HepG2 (cell line): ENCODE data around the gene NUDT14.

ENCODE experiments used
- CEBPB ChIP-seq: IDR thresholded peaks from 2 replicates; pipeline ENCODE4 v1.6.1; 2011; ENCODE audit warnings: low read depth, low read length, improper control_type of control experiment, borderline replicate concordance
- CTCF ChIP-seq: sonication (generic); formaldehyde crosslinking; IDR thresholded peaks from 2 replicates; pipeline ENCODE4 v1.5.0; 2020; ENCODE audit warnings: mild to moderate bottlenecking, missing genetic modification reagents, moderate library complexity
- HDAC2 ChIP-seq: sonication (generic); formaldehyde crosslinking; IDR thresholded peaks from 2 replicates; pipeline ENCODE4 v1.4.0; 2020; ENCODE audit warnings: missing genetic modification reagents
- HDAC6 ChIP-seq: fragments of 200-600 bp; sonication (generic); IDR thresholded peaks from 2 replicates; pipeline ENCODE4 v1.7.0; 2017; ENCODE audit warnings: mild to moderate bottlenecking, antibody characterized with exemption, low read length, low read depth
- NR3C1 ChIP-seq: sonication (generic); formaldehyde crosslinking; IDR thresholded peaks from 2 replicates; pipeline ENCODE4 v1.4.0; 2020; ENCODE audit warnings: missing genetic modification reagents
- POLR2A ChIP-seq, 2 experiments: IDR thresholded peaks; 2 replicates each; pipeline ENCODE4 v1.6.1; 2011; ENCODE audit warnings: low read depth in 2 of 2, low read length in 2 of 2, mild to moderate bottlenecking in 1 of 2, moderate library complexity in 1 of 2; ENCODE audit not compliant: insufficient read depth in 1 of 2
- STAG1 ChIP-seq: sonication (generic); formaldehyde crosslinking; IDR thresholded peaks from 2 replicates; pipeline ENCODE4 v1.4.0; 2020; ENCODE audit warnings: missing genetic modification reagents
- ZBTB33 ChIP-seq: sonication (generic); formaldehyde crosslinking; IDR thresholded peaks from 2 replicates; pipeline ENCODE4 v1.4.0; 2020; ENCODE audit warnings: missing genetic modification reagents
- ZMAT3 ChIP-seq: sonication (generic); formaldehyde crosslinking; conservative IDR thresholded peaks from 2 replicates; pipeline ENCODE4 v1.7.0; 2021; ENCODE audit warnings: missing genetic modification reagents
- ZNF572 ChIP-seq: sonication (generic); formaldehyde crosslinking; IDR thresholded peaks from 2 replicates; pipeline ENCODE4 v1.5.1; 2020; ENCODE audit warnings: mild to moderate bottlenecking, missing genetic modification reagents
- TF ChIP-seq, protein P1 (sequence below): IDR thresholded peaks from 2 replicates; pipeline ENCODE4 v1.6.1; 2016
- TF ChIP-seq, protein P2 (sequence below), 2 experiments: IDR thresholded peaks; 2 replicates each; pipeline ENCODE4 v1.6.1; 2011 to 2012; ENCODE audit warnings: low read length in 2 of 2, borderline replicate concordance in 1 of 2, low read depth in 1 of 2, mild to moderate bottlenecking in 1 of 2, moderate library complexity in 1 of 2
- TF ChIP-seq, protein P3 (sequence below): sonication (generic); formaldehyde crosslinking; IDR thresholded peaks from 2 replicates; pipeline ENCODE4 v1.4.0; 2020; ENCODE audit warnings: missing genetic modification reagents

GRCh38 chr14:105219043-105219612, 38.0 kb upstream of the NUDT14 start:
- TF ChIP-seq STAG1 (CRISPR knock-in tag) (no peak), CEBPB (no peak), POLR2A (IDR thresholded peaks at IDR 0.05; ENCODE audit: insufficient read depth in 1 of 2, low read depth in 2 of 2, low read length in 2 of 2) (no peak), HDAC6 (no peak), NR3C1 (CRISPR knock-in tag) (no peak), HDAC2 (CRISPR knock-in tag) (no peak), ZMAT3 (no peak), ZBTB33 (CRISPR knock-in tag) (no peak), CTCF (CRISPR knock-in tag) (no peak), ZNF572 (CRISPR knock-in tag) (no peak)
- TF ChIP-seq, protein P1, sequence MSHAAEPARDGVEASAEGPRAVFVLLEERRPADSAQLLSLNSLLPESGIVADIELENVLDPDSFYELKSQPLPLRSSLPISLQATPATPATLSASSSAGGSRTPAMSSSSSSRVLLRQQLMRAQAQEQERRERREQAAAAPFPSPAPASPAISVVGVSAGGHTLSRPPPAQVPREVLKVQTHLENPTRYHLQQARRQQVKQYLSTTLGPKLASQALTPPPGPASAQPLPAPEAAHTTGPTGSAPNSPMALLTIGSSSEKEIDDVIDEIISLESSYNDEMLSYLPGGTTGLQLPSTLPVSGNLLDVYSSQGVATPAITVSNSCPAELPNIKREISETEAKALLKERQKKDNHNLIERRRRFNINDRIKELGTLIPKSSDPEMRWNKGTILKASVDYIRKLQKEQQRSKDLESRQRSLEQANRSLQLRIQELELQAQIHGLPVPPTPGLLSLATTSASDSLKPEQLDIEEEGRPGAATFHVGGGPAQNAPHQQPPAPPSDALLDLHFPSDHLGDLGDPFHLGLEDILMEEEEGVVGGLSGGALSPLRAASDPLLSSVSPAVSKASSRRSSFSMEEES (CRISPR knock-in tag) = no peak
- TF ChIP-seq, protein P2, sequence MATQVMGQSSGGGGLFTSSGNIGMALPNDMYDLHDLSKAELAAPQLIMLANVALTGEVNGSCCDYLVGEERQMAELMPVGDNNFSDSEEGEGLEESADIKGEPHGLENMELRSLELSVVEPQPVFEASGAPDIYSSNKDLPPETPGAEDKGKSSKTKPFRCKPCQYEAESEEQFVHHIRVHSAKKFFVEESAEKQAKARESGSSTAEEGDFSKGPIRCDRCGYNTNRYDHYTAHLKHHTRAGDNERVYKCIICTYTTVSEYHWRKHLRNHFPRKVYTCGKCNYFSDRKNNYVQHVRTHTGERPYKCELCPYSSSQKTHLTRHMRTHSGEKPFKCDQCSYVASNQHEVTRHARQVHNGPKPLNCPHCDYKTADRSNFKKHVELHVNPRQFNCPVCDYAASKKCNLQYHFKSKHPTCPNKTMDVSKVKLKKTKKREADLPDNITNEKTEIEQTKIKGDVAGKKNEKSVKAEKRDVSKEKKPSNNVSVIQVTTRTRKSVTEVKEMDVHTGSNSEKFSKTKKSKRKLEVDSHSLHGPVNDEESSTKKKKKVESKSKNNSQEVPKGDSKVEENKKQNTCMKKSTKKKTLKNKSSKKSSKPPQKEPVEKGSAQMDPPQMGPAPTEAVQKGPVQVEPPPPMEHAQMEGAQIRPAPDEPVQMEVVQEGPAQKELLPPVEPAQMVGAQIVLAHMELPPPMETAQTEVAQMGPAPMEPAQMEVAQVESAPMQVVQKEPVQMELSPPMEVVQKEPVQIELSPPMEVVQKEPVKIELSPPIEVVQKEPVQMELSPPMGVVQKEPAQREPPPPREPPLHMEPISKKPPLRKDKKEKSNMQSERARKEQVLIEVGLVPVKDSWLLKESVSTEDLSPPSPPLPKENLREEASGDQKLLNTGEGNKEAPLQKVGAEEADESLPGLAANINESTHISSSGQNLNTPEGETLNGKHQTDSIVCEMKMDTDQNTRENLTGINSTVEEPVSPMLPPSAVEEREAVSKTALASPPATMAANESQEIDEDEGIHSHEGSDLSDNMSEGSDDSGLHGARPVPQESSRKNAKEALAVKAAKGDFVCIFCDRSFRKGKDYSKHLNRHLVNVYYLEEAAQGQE (IDR thresholded peaks at IDR 0.05; ENCODE audit: borderline replicate concordance in 1 of 2, low read depth in 1 of 2, low read length in 2 of 2) = no peak
- TF ChIP-seq, protein P3, sequence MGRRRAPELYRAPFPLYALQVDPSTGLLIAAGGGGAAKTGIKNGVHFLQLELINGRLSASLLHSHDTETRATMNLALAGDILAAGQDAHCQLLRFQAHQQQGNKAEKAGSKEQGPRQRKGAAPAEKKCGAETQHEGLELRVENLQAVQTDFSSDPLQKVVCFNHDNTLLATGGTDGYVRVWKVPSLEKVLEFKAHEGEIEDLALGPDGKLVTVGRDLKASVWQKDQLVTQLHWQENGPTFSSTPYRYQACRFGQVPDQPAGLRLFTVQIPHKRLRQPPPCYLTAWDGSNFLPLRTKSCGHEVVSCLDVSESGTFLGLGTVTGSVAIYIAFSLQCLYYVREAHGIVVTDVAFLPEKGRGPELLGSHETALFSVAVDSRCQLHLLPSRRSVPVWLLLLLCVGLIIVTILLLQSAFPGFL (CRISPR knock-in tag) = no peak
